ENCODE data around the gene ALDH1L1.

ALDH1L1 gene

DNA sequence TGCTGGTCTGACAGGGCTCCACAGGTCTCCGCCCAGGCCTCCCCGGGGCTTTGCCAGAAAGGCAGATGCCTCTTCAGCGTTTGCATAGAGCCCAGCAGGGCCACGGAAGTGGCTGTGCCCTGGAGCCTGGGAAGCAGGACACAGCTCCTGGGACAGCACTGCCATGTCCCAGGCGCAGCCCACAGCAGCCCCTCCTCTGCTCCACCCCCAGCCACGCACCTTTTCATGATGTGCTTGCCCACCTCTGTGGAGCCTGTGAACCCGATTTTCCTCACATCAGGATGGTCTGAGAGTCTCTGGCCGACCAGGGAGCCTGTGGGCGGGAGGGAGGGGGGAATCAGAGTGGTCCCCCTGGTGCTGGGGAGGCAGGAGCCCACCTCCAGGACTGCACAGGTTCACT, 62.6 kb downstream of the ALDH1L1 start:
- no peak for DNase-seq

DNA sequence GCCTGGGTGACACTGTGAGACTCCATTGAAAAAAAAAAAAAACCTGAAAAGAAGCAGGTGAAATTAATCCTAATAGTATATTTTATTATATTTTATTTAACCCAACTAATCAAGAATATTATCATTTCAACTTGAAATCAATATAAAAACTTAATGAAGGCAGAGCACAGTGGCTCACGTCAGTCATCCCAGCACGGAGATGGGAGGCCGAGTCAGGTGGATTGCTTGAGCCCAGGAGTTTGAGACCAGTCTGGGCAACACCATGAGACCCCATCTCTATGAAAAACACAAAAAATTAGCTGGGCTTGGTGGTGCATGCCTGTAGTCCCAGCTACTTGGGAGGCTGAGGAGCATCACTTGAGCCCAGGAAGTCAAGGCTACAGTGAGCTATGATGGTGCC, 63.2 kb downstream of the ALDH1L1 start:
- no peak for DNase-seq

DNA sequence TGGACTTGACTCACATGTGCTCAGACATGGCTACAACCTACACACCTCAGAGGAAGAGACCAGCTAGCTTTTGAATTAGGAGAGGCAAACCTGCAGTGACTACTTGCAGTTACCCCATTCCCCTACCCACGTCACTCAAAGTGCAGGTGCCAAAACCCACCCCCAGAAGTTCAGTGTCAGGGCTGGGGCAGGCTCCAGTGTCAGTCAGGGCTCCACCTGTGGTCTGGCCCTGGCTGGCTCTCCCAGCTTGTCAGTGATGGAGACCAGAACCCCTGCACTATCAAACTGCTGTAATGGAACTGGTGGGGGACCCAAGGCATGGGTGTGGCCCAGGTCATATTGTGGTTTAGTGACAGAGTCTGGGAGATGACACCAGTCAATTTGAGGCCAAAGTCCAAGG, 63.9 kb downstream of the ALDH1L1 start:
- DNase-seq: no peak

DNA sequence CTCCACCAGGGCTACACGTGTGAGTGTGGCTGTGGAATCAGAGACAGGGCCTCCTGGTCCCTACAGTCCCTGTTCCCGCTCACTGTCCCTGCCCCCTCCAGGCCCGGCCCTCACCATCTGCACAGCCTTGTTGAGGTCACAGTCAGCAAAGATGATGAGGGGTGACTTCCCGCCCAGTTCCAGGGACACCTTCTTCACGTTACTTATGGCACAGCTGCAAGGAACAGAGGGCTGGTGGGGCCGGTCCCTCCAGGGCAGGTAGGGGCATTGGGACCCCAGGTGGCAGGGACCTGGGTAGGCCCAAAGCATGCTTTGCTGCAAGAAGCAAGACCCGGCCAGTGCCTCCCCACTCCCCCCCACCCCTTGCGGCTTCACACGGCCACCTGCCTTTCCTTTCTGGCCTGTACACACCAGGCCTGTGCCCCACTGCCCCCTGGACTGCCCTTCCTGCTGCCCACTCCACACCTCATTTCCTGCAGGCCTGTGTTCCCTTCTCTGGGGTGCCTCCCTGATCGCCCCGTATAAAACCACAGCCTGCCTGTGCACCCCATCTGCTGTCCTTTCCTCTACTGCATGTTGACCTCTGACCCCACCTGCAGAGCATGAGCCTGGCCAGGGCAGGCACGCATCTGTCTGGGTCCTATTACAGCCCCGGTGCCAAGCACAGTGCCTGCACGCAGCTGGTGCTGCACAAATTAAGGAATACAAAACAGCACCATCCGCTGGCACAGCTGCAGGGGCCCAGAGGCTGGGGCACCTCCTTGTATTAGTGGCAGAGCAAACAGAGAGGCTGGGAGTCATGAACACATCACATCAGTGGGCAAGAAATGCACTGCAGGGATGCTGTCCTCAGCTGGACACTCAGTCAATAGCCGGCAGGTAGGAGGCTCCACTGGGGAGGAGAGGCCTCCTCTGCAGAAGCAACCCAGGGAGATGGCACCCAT, 65.7 kb downstream of the ALDH1L1 start:
- DNase-seq: no peak

DNA sequence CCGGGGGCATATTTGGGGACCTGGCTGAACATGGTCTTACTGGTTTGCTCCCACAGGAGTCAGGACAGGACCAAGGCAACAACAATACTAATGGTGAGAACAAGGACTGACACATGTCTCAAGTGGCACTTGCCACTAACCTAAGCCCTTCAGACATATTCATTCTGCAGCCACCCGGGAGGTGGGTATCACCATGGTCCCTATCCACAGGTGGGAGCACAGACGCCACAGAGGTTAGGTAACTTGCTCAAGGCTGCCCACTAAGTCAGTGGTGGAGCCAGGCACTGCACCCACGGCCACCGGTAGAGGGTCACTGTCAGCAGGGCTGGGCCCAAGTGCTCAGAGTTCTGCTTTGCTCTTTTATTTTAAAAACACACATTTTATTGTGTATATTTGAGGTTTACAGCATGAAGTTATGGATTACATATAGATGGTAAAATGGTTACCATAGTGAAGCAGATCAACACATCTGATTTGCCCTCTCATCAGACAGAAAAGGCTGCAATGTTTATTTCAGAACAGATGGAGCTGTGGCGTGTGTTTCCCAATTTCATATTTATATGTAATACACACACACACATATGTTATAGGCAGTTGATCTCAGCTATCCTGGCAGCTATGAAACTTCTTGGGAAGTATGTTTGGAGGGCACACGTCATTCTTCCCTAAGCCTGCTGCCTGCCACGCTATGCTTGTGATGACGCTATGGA, 66.5 kb downstream of the ALDH1L1 start:
- no peak for DNase-seq

DNA sequence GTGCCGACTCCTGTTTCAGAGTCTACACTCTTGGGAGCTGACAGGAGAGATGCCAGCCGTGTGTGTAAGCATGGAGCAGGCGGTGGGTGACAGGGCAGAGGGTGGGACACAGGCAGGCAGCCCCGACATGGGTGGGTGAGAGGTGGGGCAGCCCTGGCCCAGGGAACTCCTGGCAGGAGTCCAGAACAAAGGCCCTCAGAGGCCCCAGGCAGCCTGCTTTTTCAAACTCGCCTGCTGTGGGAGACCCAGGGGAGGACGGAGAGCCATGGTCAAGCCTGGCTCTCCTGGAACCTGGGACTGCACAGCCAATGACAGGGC, 67.2 kb downstream of the ALDH1L1 start:
- no peak for DNase-seq

DNA sequence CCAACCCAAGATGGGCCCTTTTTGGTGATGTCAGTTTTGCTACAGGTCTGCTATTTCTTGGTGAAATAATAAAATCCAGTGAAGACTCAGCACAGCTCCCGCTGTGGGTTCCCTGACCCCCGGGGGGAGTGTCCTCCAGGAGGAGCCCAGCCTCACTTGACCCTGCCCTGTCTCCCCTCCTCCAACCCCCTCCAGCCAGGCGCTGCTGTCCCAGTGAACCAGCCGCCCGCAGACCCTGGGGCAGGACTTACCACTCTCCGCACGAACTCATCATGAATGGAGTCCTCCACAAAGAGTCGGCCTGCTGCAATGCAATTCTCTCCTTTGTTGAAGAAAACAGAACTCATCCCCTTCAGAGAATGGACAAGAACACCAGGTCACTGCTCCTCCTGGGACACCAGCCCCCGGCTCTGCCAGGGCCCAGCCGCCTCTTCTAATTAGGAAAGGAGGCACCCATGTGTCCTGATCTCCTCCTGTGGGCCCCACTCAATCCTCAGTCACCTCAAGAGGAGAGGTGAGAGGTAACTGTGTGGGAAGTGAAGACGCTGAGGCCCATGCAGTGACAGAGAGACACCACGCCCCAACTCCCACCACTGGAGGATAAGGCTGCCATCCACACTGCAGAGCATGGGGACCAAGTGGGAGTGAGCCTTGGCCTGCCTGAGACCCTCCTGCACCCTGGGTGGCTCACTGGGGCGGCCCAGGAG, 67.7 kb downstream of the ALDH1L1 start:
- DNase-seq: no peak

DNA sequence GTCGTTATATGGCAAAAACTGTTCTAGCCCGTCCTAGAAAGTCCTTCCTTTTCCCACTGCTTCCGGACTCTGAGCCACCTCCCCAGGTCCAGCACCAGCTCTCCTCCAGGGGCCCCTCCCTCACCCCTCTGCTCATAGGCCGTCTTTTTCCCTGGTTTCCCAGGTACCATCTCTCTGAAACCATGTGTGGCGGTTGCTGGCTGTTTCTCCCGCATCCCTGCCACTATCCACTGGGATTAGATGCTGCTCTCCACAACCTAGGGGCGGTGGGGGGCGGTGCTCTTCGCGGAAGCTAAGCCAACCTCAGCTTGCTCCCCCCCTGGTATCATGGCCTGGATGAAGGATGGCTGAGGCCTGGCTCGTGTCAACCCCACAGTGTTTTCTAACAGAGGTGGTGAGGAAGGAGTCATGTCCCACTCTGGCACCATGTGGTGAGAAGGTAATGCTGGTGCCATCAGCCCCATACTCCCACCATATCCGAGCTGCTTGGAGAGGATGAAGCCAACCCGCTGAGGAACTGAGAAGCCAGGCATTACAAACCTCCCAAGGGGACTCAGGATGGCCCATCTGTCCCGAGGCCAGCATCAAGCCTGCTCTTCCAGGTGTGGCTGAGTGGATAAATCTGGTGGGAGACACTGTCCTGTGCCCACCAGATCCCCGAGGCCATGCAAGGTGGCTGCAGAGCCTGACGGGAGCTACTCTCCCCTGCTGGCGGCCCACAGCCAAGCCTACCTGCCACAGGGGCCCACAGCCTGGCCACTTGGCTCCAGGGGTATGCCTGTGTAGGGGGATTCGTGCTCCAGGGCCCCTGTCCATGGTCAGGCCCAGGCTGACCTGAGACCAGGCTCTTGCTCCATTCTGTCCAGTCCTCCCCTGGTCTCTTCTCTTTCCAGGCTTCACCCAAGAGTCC, 68.6 kb downstream of the ALDH1L1 start:
- no peak for DNase-seq

DNA sequence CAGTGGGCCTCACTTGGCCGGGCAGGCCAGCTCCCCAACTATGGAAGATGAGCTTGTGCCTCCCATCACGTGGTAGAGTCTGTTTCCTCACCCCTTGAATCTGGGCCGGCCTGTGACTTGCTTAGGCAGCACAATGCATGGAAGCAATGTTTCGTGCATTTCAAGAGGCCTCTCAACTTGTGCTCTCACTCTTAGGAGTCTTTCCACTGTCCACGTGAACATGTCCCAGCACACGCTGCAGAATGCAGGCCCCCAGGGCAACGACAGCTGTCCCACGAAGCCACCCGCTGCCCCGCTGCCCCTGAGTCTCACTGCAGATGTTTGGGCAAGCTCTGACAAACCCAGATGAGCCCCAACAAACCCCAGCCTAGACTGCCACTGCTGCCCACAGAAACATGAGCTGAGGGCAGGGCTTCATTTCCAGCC, 69.2 kb downstream of the ALDH1L1 start:
- DNase-seq: no peak

DNA sequence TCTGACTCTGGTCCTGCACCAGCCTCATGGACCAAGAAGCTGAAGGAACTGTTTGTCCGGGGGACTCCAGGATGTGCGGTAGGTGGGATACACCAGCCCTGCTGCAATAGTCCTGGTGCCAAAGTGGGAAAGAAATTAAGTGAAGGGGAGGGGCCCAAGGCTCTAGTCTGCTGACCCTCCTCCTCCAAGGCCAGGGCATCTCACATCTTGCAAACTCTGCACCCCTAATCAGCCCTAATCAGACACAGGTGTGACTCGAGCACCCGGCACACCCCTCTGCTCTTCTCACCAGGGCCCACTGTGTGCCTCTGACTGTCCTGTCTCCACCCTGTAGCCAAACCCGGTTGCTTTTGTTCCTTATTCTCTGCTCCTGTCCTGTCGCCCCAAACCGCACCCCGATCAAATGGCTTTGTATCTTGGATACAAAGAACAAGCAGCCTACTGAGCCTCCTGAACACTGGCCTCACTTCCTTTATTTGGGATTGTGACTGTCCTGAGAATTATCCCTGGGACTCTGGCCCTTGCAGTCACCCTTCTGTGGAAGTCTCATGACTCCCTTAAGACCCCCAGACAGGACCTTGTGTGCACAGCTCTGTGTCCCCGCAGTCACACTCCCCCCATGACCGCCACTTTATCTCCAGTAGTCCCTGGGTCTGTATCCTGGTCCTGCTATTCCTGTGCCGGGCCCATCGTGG, 69.8 kb downstream of the ALDH1L1 start:
- DNase-seq: no peak

DNA sequence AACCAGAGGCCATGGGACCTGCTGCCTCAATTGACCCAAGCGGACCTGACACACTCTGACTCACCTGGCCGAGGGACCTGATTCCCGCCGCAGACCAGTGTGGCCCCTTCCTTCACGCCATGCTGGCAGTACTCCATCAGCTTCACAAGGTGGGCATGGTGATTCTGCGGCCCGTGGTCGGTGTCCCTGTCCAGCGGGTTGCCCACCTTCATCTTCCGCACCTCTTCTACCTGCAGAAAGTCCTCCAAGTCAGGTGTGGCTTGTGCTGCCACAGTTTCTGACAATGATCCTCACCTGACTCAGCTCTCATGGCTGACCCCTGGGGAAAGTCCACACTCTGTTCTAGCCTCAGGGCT, 70.5 kb downstream of the ALDH1L1 start:
- no peak for DNase-seq

DNA sequence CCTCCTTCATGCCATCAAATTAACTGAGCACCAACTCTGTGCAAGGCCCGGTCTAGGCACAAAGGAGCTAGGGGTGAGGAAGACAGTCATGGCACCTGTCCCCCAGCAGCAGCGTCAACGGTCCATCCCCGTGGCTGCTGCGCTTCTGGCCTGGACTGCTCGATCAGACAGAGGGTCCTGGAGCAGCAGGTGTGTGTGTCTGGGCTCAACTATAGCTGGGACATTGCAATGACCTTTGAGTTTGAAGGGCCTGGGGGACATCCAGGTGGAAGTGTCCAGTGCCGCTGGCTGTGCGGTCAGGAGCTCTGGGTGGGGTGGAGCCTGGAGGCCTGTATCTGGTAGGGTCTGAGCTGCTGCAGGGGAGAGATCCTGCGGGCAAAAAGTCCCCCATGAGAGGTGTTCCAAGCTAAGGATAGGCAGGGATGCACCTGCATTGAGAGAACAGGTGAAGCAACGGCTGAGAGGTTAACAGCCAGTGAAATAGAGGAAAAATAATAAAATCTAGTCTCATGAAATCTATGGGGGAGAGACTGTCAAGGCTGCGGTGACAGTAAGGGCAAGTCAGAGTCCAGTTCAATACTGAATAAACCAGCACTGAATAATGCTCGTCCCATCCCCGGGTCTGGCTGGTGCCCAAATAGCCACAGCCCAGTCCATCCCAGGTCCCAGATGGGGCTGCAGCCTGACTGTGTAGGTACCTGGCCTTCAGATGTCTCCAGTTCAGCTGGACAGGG, 71.1 kb downstream of the ALDH1L1 start:
- no peak for DNase-seq

DNA sequence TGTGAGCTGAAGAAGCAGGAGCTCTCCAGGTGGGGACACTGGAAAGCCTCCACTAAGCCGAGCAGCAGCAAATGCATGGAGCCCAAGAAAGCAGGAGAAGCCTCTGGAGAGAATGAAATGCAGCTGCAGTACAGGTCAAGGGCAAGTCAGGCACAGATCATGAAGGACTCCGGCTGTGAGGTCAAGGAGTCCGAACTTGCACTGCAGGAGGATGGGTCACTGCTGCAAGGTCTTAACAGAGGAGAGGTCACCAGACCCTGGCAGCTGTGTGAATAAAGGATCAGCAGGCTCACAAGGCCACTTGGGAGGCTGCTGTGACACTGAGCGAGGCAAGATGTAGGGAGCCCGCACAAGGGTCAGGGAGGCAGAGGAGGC, 71.7 kb downstream of the ALDH1L1 start:
- no peak for DNase-seq

DNA sequence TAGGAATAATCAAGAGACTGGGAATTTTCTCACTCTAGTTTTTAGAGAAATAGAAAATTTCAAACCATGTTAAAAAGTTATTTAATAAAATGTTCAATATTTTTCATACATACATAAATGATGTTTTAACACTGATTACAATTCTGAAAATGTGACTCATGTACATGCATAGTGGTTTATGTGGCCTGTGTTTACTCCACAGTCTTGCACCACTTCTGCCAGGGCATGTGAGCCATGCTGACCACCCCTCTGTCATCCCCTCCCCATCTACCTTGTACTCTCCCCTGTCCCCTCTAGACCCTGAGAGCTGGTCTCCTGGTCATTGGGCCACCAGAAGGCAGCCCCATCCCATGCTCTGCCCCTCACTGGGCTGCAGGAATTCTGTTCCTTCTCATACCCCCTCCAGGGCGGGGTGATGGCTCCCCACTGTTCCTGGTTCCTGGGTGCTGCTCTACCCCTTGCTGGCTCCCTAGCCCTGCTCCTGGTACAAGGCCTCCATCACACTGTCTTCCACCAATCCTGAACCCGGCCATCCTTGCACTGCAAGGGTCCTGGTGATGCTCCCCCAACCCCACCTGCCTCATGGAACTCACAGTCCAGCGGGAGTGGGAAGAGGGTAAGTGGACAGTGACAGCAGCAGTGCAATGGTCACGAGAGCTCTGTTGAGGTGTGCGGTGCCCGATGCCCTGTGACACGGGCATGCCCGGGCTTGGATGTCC, 72.3 kb downstream of the ALDH1L1 start:
- no peak for DNase-seq

DNA sequence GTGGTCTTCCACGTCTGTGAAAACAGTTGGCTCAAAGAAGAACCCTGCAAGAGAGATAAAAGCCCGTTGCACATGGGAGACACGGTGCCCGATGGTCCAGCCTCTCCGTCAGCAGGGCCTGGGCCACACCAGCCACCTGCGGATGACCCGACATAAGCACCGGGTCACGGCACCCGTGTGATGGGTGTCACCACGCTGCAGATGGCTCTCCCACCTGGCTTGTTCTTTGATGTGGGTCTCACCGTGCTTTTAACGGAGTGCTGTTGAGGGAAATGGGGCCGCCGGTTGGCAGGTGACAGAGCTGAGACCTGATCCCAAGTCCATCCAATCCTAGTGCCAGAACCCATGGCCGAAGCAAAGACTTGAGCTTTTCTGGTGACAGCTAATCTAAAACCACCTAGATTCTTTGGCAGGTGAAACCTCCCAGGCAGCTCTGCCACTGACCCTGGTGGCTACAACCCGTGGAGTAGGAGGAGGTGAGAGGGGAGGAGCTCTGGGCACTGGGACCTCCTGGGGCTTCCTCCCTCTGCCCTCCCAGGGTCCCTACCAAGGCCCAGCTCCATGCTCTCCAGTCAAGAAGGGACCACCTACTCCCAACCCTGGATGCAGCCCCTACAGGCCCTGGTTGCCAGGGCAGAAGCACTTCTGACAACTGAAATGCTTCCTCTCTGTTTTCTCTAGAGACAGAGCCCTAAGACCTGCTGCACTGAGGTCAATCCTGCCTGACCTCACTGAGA, 73.0 kb downstream of the ALDH1L1 start:
- no peak for DNase-seq

DNA sequence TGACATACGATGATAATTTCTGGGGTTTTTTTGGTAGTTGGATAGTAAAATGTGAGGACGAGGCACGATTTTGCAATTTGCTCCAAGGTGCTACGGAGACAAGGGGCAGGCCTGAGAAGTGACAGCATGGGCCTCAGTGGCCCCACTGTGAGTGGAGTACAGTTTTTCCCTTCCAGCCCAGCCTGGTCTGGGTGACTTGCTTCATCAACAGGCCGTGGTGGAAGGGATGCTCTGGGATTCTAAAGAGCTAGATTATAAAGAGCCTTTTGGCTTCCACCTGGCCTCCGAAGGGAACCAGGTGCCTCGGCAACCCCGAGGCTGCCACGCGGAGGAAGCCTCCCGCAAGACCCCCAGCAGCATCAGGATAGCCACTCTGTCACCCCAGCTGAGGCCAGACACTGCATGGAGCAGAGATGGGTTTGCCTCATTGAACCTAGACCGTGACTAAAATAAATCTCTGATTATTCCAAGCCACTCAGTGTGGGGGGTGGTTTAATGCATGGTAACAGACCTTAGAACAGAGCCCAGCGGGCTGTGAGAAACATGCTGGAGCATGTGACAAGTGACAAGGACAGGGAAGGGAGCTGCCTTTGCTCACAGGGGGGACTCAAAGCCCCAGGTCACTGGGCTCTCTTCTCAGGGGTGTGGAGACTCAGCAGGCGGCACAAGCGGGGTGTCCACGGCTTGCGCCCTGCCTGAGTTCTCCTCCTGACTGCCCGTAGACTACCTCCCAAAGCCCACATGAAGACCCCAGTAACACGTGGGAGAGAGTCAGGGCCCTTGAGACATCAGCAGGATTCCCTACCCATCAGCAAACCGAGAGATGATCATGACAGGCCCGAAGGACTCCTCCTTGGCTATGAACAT, 73.8 kb downstream of the ALDH1L1 start:
- DNase-seq: no peak

DNA sequence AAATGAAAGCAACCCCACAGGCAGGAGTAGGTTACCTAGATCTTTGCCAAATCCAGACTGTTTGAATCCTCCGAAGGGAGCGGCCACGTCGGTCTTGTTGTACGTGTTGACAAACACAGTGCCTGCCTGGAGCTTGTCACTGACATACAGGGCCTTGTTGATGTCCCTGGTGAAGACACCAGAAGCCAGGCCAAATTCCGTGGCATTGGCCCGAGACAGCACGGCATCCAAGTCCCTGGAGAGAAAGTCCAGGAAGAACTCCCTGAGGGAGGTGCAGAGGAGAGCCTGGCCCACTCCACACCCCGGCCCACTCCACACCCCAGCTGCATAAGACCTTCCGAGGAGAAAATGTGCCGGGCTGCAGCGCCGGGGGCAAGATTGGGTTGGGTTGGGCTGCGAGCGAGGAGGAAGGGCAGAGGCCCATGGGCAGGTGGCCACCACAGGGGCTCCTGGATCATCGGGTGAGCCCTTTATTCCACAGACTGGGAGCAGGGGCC, 74.6 kb downstream of the ALDH1L1 start:
- no peak for DNase-seq

DNA sequence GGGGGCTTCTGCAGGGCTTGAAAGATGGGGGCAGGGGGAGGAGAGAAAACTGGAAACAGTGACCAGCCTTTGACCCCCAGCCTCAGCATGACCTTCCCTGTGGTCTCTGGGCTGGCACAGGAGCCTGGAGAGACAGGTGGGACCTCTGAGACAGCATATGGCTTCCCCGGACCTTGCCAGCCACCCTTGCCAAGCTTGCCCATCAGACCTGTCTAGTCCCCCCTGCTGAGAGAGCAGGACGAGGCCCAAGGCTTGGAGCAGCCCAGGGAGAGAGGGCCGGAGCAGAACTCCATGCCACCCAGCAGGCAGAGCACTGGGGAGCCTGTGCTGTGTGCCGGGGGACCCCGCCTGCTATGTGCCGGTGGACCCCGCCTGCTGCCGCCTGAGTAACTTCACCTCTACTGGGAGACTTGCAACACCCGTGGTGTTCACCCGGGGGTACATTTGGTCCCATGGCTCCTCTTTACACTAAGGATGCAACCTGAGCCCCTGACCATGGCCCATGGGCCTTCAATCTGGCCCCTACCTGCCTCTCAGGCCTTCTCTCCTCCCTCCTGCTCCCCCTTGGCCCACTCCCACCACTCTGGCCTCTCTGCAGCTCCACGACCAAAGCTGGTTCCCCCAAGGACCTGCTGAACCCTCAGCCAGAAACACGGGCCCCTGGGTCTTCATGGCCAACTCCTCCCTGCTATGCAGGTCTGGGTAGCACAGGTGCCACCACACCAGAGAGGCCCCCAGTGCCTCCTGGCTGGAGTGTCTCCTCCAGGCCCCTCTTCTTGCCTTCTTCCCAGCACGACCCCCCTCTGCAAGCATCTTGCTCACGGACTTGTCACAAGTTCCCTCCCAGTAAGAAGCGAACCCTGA, 75.4 kb downstream of the ALDH1L1 start:
- DNase-seq: no peak
